Measurements from ENCODE around the gene PASK.

DNA sequence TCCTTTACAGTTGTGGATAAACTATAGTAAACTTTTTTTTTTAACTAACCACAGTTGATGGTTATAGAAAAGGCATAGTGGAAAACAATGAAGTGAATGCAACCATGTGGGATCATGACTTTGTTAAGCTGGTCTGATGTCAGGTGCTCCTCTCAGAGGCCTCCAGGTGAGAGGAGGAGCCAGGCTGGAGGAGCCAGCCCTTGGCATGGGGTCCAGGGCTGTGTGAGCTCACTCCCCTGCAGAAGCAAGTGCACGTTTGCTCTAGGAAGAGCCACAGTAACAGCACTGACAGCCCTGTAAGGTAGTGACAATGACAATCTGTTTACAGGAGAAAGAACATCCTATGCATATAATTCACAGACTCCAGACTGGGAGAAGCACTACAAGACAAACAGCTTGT is 6.7 kb upstream of the PASK start:
- TF ChIP-seq, protein P1, sequence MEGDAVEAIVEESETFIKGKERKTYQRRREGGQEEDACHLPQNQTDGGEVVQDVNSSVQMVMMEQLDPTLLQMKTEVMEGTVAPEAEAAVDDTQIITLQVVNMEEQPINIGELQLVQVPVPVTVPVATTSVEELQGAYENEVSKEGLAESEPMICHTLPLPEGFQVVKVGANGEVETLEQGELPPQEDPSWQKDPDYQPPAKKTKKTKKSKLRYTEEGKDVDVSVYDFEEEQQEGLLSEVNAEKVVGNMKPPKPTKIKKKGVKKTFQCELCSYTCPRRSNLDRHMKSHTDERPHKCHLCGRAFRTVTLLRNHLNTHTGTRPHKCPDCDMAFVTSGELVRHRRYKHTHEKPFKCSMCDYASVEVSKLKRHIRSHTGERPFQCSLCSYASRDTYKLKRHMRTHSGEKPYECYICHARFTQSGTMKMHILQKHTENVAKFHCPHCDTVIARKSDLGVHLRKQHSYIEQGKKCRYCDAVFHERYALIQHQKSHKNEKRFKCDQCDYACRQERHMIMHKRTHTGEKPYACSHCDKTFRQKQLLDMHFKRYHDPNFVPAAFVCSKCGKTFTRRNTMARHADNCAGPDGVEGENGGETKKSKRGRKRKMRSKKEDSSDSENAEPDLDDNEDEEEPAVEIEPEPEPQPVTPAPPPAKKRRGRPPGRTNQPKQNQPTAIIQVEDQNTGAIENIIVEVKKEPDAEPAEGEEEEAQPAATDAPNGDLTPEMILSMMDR (IDR thresholded peaks at IDR 0.05): no peak
- no peak for TF ChIP-seq POLR2A (IDR thresholded peaks at IDR 0.05)

All from testis (tissue), 2 donors.